Caco-2 (cell line): ENCODE data around the gene PTPRN2. TPM values are rescaled to one million over a fixed set of nuclear protein-coding genes. Genes with fewer than 3 reads are reported as not detected.

Source experiments
- BruUV-seq: library from RNA; stranded (reverse); fragments of 400-500 nt; replicated peaks from 2 replicates; lab custom pipeline; 2021; lab: Mats Ljungman, UMichigan
- CTCF ChIA-PET: fragments of 300-600 bp; sonication (Branson Sonifier 250); formaldehyde crosslinking; loops from one replicate; lab custom pipeline; 2022; ENCODE audit warnings: antibody characterized with exemption; lab: Charles Lee
- POLR2A ChIA-PET: fragments of 300-600 bp; sonication (Branson Sonifier 250); formaldehyde crosslinking; loops from one replicate; lab custom pipeline; 2022; ENCODE audit warnings: antibody characterized with exemption; lab: Charles Lee
- DNase-seq, 2 experiments: peaks; one replicate each; pipeline versions ENCODE4 v3.0.0 to v3.0.0-alpha.2; 2020 to 2022
- H3K27me3 ChIP-seq: replicated peaks from 2 replicates; pipeline ENCODE4 v1.6.0; 2011; ENCODE audit warnings: low read length; ENCODE audit not compliant: control insufficient read depth, insufficient read depth
- H3K36me3 ChIP-seq: 2 replicates; pipeline ENCODE4 v1.5.1; 2011; ENCODE audit warnings: low read length; ENCODE audit not compliant: control insufficient read depth, insufficient read depth
- H3K4me1 ChIP-seq: fragments of 250-450 bp; sonication (Bioruptor Pico); 2 replicates; pipeline ENCODE4 v1.5.1; 2020; ENCODE audit warnings: mild to moderate bottlenecking
- H3K4me3 ChIP-seq: 2 replicates; pipeline ENCODE4 v1.5.1; 2011; ENCODE audit warnings: low read depth, mild to moderate bottlenecking, control low read depth, low read length
- H3K9me3 ChIP-seq: fragments of 250-450 bp; sonication (Bioruptor Pico); 2 replicates; pipeline ENCODE4 v1.5.1; 2020; ENCODE audit warnings: mild to moderate bottlenecking, moderate library complexity
- H3K27ac Mint-ChIP-seq: one replicate; pipeline ENCODE4 v1.8.0; 2022; ENCODE audit warnings: mixed read lengths; ENCODE audit not compliant: unreplicated experiment
- H3K27me3 Mint-ChIP-seq: one replicate; pipeline ENCODE4 v1.8.0; 2022; ENCODE audit warnings: mixed read lengths; ENCODE audit not compliant: insufficient read depth, unreplicated experiment
- H3K36me3 Mint-ChIP-seq: one replicate; pipeline ENCODE4 v1.8.0; 2022; ENCODE audit warnings: mild to moderate bottlenecking, mixed read lengths; ENCODE audit not compliant: insufficient read depth, unreplicated experiment
- H3K4me1 Mint-ChIP-seq: one replicate; pipeline ENCODE4 v1.8.0; 2022; ENCODE audit warnings: low read depth, mixed read lengths; ENCODE audit not compliant: unreplicated experiment
- H3K4me3 Mint-ChIP-seq: one replicate; pipeline ENCODE4 v1.8.0; 2022; ENCODE audit warnings: mild to moderate bottlenecking, moderate library complexity, mixed read lengths; ENCODE audit not compliant: unreplicated experiment
- H3K9me3 Mint-ChIP-seq: one replicate; pipeline ENCODE4 v1.8.0; 2022; ENCODE audit warnings: mixed read lengths; ENCODE audit not compliant: unreplicated experiment
- CTCF ChIP-seq, 2 experiments: fragments of 200-600 bp in 1 of 2; IDR thresholded peaks; 1 replicate in 1 of 2; 2 replicates in 1 of 2; pipeline versions ENCODE4 v1.5.1 to v1.8.0; 2011 to 2022; ENCODE audit warnings: antibody characterized with exemption in 1 of 2, control low read depth in 1 of 2, inconsistent platforms in 1 of 2, low read depth in 1 of 2, low read length in 1 of 2, mild to moderate bottlenecking in 1 of 2, moderate library complexity in 1 of 2; ENCODE audit not compliant: insufficient read depth in 1 of 2, severe bottlenecking in 1 of 2, unreplicated experiment in 1 of 2
- intact Hi-C: fragments of 100-400 bp; cut with micrococcal nuclease; formaldehyde crosslinking; loops from one replicate; pipeline ENCODE4 v1.10.0; 2022; ENCODE audit not compliant: unreplicated experiment
- total RNA-seq: library from RNA; stranded (reverse); gene quantifications from 2 replicates; pipeline ENCODE4 v1.2.3, GENCODE V29; 2022

PTPRN2 gene
- total RNA-seq, 1 experiment from 2014 or later = 1.4 TPM

- Mint-ChIP-seq H3K4me3 (no peak overlapping the region), H3K27ac (no peak overlapping the region), H3K4me1 (no peaks in the 10 kb centered on the region), H3K36me3 (no peaks in the 10 kb centered on the region), H3K9me3 (no peaks in the 10 kb centered on the region), H3K27me3 (no peaks in the 10 kb centered on the region)
- Histone ChIP-seq H3K4me1 (no peaks in the 10 kb centered on the region), H3K9me3 (no peaks in the 10 kb centered on the region; the same call in 1 of the 2 replicates), H3K36me3 (no peaks in the 10 kb centered on the region), H3K27me3 (no peaks in the 10 kb centered on the region), H3K4me3 (no peak overlapping the region)
- DNase-seq = no peak
- intact Hi-C loops = no loop called here
- ChIA-PET POLR2A (no interaction called here), CTCF (no interaction called here)
- TF ChIP-seq CTCF (IDR thresholded peaks at IDR 0.05; ENCODE audit: insufficient read depth in 1 of 2, low read depth in 1 of 2, low read length in 1 of 2, severe bottlenecking in 1 of 2, unreplicated experiment in 1 of 2) = no peak
- BruUV-seq = no TSS peak
These were observed 760.4 kb downstream of the PTPRN2 start for GRCh38 chr7:157827045-157827862.

GRCh38 chr7:157826566-157826965, 761.1 kb downstream of the PTPRN2 start:
- H3K36me3 Mint-ChIP-seq = no peaks in the 10 kb centered on the region
- POLR2A ChIA-PET = no interaction called here
- CTCF ChIA-PET = no interaction called here
- intact Hi-C loops = no loop called here
- no peak overlapping the region for H3K27ac Mint-ChIP-seq
- H3K9me3 Mint-ChIP-seq = no peaks in the 10 kb centered on the region
- no peak for DNase-seq
- no peak for TF ChIP-seq CTCF (IDR thresholded peaks at IDR 0.05; ENCODE audit: insufficient read depth in 1 of 2, low read depth in 1 of 2, low read length in 1 of 2, severe bottlenecking in 1 of 2, unreplicated experiment in 1 of 2)
- no peaks in the 10 kb centered on the region for H3K27me3 ChIP-seq
- H3K4me3 Mint-ChIP-seq = no peak overlapping the region
- no peaks in the 10 kb centered on the region for H3K4me1 ChIP-seq
- H3K4me1 Mint-ChIP-seq = no peaks in the 10 kb centered on the region
- no peak overlapping the region for H3K4me3 ChIP-seq
- no peaks in the 10 kb centered on the region; the same call in 1 of the 2 replicates for H3K9me3 ChIP-seq
- BruUV-seq = no TSS peak
- no peaks in the 10 kb centered on the region for H3K27me3 Mint-ChIP-seq
- H3K36me3 ChIP-seq = no peaks in the 10 kb centered on the region

GRCh38 chr7:157825325-157825724, 762.3 kb downstream of the PTPRN2 start:
- TF ChIP-seq CTCF (IDR thresholded peaks at IDR 0.05; ENCODE audit: insufficient read depth in 1 of 2, low read depth in 1 of 2, low read length in 1 of 2, severe bottlenecking in 1 of 2, unreplicated experiment in 1 of 2) = no peak
- Mint-ChIP-seq H3K36me3 (no peaks in the 10 kb centered on the region), H3K4me3 (no peak overlapping the region), H3K4me1 (no peaks in the 10 kb centered on the region), H3K27me3 (no peaks in the 10 kb centered on the region), H3K9me3 (no peaks in the 10 kb centered on the region), H3K27ac (no peak overlapping the region)
- intact Hi-C loops = no loop called here
- Histone ChIP-seq H3K27me3 (no peaks in the 10 kb centered on the region), H3K4me3 (no peak overlapping the region), H3K9me3 (no peaks in the 10 kb centered on the region; the same call in 1 of the 2 replicates), H3K36me3 (no peaks in the 10 kb centered on the region), H3K4me1 (no peaks in the 10 kb centered on the region)
- CTCF ChIA-PET = no interaction called here
- BruUV-seq = no TSS peak
- DNase-seq = no peak
- POLR2A ChIA-PET = no interaction called here
